Stimulated activated CD4-positive, alpha-beta T cell treated with anti-CD3 and anti-CD28 coated beads, Interleukin-15, amount 100 ng/mL, for 48 hours (primary cell): ENCODE measurements around the gene FOXM1.

Experiments used
- DNase-seq, 2 donors: peaks; one replicate each; pipeline ENCODE4 v3.0.0-alpha.2; 2020; ENCODE audit warnings: low read depth in 2 of 2

Gene FOXM1, protein sequence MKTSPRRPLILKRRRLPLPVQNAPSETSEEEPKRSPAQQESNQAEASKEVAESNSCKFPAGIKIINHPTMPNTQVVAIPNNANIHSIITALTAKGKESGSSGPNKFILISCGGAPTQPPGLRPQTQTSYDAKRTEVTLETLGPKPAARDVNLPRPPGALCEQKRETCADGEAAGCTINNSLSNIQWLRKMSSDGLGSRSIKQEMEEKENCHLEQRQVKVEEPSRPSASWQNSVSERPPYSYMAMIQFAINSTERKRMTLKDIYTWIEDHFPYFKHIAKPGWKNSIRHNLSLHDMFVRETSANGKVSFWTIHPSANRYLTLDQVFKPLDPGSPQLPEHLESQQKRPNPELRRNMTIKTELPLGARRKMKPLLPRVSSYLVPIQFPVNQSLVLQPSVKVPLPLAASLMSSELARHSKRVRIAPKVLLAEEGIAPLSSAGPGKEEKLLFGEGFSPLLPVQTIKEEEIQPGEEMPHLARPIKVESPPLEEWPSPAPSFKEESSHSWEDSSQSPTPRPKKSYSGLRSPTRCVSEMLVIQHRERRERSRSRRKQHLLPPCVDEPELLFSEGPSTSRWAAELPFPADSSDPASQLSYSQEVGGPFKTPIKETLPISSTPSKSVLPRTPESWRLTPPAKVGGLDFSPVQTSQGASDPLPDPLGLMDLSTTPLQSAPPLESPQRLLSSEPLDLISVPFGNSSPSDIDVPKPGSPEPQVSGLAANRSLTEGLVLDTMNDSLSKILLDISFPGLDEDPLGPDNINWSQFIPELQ

DNA sequence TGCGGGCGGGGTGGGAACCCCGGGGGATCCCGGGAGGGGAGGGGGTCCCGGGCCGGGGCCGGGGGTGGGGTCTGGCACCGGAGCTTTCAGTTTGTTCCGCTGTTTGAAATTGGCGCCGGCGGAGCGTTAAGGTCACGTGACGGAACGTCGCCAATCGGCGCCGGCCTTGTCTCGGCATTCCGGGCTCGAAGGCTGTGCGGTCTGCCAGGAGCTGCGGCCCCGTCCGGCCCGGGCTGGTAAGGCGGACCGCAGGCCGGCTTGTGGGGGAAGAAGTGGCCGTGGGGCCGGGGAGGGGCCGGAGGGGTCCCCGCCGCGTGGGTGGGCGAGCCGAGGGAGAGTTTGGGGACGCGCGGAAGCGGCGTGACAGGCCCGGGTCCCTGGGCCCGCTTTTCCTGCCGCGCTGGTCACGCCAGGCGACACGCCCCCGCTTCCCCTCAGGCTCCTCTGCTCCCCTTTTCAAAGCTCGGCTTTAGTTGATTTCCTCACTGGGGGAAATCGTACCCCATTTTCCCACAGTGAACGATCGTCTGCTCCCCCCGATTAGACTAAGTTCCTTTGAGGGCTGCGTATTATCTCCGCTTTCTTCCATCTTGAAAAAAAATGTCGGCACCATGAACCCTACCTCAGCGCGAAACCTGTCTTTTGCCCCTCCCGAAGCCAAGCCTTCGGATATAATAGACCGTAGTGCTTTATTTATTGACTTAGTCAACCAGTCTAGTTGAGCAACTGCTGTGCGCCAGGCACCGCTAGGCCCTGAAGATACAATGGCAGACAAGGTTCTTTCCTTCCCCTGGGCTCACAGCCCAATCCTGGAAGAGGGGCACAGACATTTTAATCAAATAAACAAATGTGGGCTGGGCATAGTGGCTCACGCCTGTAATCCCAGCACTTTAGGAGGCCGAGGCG, at the start of gene FOXM1, which contains the start of gene RHNO1:
Gene FOXM1 (minus strand): TSS at position 128 of the 906 bp plus-strand sequence. CDS start 2,696 bp downstream, outside the sequence.
Gene RHNO1 (plus strand): TSS at position 177 of the 906 bp plus-strand sequence. CDS start 8,144 bp downstream, outside the sequence.
- DNase-seq = peak; percentile 68 to 83

GRCh38 chr12:2925322-2925995, 48.5 kb upstream of the FOXM1 start:
- no peak for DNase-seq

GRCh38 chr12:2924019-2924418, 47.0 kb upstream of the FOXM1 start:
- no peak for DNase-seq

GRCh38 chr12:2923057-2923456, 46.1 kb upstream of the FOXM1 start:
- no peak for DNase-seq

DNA sequence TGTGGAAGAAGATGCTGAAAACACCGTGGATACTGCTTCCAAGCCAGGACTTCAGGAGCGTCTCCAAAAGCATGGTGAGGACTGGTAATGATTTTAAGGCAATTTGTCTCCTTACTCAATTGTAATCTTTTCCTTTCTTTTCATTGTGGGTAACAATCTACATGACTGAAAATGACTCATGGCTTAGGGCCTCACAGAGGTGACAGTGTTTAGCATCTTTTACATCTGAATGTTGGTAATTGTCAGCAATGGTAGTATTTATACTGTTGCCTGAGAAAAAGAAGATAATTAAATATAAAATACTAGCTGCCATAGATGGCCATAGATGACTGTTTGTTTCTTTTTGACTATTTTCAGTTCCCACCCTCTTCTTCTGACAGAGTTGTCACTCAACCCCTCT, 45.4 kb upstream of the FOXM1 start:
- DNase-seq = no peak

- DNase-seq = no peak
Observed at GRCh38 chr12:2919249-2919648, 42.3 kb upstream of the FOXM1 start.

DNA sequence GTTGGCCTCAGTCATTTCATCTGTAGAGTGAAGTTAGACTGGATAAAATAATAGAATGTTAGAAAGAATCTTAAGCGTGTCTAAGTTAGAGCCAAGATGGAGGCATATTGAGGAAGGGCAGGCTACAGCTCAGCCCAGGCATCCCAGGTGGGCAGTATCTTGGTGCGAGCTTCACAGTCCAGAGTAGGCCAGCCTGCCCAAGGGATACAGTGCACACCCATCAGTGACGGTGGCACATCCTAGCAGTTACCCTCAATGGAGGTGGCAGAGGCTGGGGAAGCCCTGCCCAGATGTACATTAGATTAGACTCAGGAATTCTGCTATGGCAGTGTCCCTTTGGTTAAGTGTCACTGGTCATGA, 35.2 kb upstream of the FOXM1 start:
- DNase-seq = no peak

GRCh38 chr12:2904260-2904659, 27.3 kb upstream of the FOXM1 start:
- no peak for DNase-seq

DNA sequence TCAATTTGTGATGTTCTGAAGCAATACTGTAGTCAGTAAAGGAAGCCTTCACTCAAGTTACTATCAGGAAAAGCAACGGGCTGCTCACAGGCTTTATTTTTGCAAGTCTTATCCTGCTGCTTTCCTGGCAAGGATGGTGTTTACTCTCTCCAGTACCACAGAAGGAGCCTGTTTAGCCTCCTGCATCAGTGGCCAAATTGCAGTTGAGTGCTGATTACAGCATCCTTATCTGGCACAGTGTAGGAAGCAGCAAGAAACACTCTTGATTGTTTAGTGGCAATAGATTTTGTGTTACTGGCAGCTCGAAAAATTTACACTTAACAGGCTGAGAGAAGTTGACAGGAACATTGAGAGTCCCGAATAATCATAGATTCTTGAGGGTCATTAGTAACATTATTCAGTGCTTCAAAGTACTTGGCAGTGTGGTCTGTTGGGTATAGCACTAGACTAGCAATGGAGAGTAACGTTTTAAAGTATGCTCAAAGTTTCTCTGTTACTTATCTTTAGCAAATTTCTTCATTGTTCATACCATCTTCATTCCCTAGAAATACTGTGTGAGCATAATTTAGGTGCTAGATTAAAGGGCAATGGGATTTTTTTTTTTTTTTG, 25.4 kb upstream of the FOXM1 start:
- no peak for DNase-seq

DNA sequence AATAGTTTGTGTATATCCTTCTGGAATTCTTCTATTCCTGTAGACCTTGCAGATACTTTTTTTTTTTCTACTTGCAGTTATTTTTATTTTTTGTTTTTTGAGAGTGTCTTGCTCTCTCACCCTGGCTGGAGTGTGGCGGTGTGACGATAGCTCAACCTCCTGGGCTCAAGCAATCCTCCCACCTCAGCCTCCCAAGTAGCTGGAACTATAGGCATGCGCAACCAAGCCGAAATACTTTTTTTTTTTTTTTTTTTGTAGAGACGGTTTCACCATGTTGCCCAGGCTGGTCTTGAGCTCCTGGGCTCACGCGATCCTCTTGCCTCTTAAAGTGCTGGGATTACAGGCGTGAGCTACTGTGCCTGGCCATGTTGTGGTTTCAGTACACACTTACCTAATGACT, 23.7 kb upstream of the FOXM1 start:
- no peak for DNase-seq

DNA sequence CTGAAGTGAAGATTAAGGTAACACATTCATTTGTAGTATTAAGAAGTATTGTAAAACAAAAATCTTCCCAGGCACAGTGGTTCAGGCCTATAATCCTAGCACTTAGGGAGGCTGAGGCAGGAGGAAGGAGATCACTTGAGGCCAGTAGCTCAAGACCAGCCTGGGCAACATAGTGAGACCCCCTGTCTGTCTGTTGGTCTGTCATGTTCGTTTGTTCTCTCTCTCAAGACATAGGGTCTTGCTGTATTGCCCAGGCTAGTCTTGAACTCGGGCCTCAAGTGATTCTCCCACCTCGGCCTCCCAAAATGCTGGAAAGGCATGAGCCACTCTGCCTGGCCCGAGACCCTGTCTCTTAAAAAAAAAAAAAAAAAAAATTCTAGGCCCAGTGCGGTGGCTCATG, 20.4 kb upstream of the FOXM1 start:
- no peak for DNase-seq

GRCh38 chr12:2895511-2895910, 18.5 kb upstream of the FOXM1 start:
- DNase-seq = no peak

- no peak for DNase-seq
Observed at GRCh38 chr12:2895051-2895451, 18.1 kb upstream of the FOXM1 start.

DNA sequence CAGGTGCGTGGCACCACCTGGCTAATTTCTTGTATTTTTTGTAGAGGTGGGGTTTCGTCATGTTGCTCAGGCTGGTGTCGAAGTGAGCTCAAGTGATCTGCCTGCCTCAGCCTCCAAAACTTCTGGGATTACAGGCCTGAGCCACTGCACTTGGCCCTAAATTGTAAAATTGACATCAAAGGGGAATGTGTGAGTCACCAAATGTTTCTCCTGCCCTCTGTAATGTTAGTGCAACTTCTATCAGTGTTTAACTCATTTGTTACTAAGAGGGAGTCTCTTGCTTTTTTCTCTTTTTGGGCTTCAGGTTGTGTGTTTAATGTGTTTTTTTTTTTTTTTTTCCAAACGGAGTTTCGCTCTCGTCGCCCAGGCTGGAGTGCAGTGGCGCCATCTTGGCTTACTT, 16.0 kb upstream of the FOXM1 start:
- DNase-seq = no peak

DNA sequence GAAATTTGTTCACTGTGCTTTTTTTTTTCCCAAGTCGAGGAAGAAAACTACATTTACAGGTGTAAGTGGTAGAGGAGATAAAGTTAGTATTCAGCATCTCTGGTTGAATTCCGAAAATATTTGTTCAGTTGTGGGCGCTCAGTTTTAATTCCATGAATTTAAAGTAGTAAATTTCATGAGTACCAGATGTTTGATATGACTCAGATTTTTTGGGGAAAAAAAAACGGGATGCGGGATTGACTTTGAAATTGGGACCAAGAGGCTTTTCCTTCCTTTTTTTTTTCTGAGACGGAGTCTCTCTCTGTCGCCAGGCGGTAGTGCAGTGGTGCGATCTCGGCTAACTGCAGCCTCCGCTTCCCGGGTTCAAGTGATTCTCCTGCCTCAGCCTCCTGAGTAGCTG, 15.3 kb upstream of the FOXM1 start:
- DNase-seq = no peak

DNA sequence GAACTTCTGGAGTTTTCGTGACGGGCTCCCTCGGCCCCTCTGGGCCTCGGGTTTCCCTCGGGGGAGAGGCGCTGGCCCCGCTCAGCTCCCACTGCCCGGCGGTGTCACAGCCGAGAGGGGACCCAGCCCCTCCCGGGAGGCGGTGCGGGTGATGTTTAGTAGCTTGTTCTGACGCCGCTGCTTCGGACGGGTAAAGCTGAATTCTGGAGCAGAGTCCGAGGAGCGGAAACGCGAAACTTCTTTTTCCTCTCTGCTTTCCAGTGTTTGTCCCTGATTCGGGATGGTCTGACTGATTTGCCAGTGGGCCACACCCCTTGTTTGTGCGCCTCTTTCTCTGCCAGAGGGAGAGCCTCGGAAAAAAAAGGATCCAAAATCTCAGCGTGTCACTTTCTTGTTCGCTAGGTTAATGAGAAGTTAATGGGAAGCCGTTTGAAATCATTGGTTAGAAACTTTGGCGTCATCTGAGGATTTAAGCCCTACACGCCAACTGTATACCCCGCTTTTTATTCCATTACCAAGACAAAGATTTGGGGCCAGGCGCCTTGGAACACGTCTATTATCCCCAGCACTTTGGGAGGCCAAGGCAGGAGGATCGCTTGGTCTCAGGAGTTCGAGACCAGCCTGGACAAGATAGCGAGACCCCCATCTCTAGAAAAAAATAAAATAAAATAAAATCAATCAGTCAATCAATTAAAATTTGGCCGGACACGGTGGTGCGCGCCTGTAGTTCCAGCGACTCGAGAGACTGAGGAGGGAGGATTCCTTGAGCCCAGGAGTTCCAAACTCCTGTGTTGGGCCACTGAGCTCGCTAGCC, 14.5 kb upstream of the FOXM1 start:
- no peak for DNase-seq

GRCh38 chr12:2890388-2891239, 13.6 kb upstream of the FOXM1 start, which contains the start of gene TULP3:
TULP3 (plus strand) TSS chr12:2890891; CDS start chr12:2890948, 57 bp downstream.
- peak; percentile 95 to 97 for DNase-seq

DNA sequence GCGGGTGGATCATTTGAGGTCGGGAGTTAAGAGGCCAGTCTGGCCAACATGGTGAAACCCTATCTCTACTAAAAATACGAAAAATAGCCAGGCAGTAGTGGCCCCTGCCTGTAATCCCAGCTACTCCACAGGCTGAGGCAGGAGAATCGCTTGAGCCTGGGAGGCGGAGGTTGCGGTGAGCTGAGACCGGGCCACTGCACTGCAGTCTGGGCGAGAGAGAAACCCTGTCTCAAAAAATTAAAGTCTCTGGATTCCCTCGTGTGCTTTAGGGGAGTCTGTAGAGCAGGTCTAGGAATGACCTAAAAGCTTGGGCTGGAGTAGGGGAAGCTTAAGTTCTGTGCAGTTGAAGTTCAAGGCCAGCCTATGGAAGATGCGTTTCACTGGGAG, 13.0 kb upstream of the FOXM1 start:
- no peak for DNase-seq
